ENCODE results near the gene MALRD1.

DNA sequence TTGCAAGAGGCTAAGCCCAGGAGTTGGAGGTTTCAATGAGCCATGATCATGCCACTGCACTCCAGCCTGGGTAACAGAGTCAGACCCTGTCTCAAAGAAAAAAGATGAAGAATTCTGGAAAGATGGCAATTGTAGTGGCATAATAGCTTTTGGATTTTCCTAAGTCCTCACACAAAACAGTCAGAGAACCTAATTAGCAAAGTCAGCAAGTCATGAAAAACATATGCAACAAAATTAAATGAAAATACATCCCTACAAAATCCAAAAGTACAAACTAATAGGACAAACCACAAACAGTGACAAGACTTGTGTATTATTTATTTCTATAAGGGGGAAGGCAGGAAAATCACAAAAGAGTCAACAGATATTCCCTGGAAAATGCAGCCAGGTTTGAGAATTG, 405.4 kb downstream of the MALRD1 start:
- TF ChIP-seq CTCF (IDR thresholded peaks at IDR 0.05; ENCODE audit: poor library complexity) (no peak), EZH2 (IDR thresholded peaks at IDR 0.05; ENCODE audit: borderline replicate concordance) (no peak)
